Smooth muscle cell (in vitro differentiated cells): ENCODE data around the gene APCDD1. TPM values are rescaled to one million over a fixed set of nuclear protein-coding genes. Genes with fewer than 3 reads are reported as not detected.

Experiments
- DNase-seq: peaks from one replicate; lab custom pipeline; 2025; ENCODE audit not compliant: unreplicated experiment; lab: John Stamatoyannopoulos, UW
- H2AFZ ChIP-seq: fragments of 200-600 bp; sonication (generic); 2 replicates; pipeline ENCODE4 v1.6.0; 2016; ENCODE audit warnings: antibody characterized with exemption, low read depth, mild to moderate bottlenecking
- H3F3A ChIP-seq: fragments of 200-600 bp; sonication (generic); 2 replicates; pipeline ENCODE4 v1.6.0; 2017; ENCODE audit warnings: antibody characterized with exemption, low read depth
- H3K27ac ChIP-seq: fragments of 200-600 bp; sonication (generic); 2 replicates; pipeline ENCODE4 v1.5.1; 2016; ENCODE audit warnings: low read depth, mild to moderate bottlenecking
- H3K27me3 ChIP-seq: fragments of 200-600 bp; sonication (generic); 2 replicates; pipeline ENCODE4 v1.6.1; 2016; ENCODE audit warnings: low read depth, mild to moderate bottlenecking
- H3K36me3 ChIP-seq: fragments of 200-600 bp; sonication (generic); 2 replicates; pipeline ENCODE4 v1.5.1; 2016; ENCODE audit warnings: low read depth
- H3K4me1 ChIP-seq: fragments of 200-600 bp; sonication (generic); 2 replicates; pipeline ENCODE4 v1.5.1; 2016; ENCODE audit warnings: low read depth
- H3K4me2 ChIP-seq: fragments of 200-600 bp; sonication (generic); 2 replicates; pipeline ENCODE4 v1.6.0; 2016; ENCODE audit warnings: mild to moderate bottlenecking
- H3K4me3 ChIP-seq: fragments of 200-600 bp; sonication (generic); 2 replicates; pipeline ENCODE4 v1.5.1; 2016; ENCODE audit warnings: mild to moderate bottlenecking
- H3K79me2 ChIP-seq: fragments of 200-600 bp; sonication (generic); 2 replicates; pipeline ENCODE4 v1.6.0; 2016; ENCODE audit warnings: low read depth, mild to moderate bottlenecking
- H3K9ac ChIP-seq: fragments of 200-600 bp; sonication (generic); 2 replicates; pipeline ENCODE4 v1.6.0; 2016; ENCODE audit warnings: low read depth
- H3K9me3 ChIP-seq: fragments of 200-600 bp; sonication (generic); replicated peaks from 2 replicates; pipeline ENCODE4 v1.5.1; 2016; ENCODE audit warnings: low read depth
- H4K20me1 ChIP-seq: fragments of 200-600 bp; sonication (generic); 2 replicates; pipeline ENCODE4 v1.6.0; 2016; ENCODE audit warnings: low read depth
- WGBS: methylation state at CpG from one replicate; pipeline ENCODE4 v1.1.7; 2016; ENCODE audit warnings: low lambda C conversion rate; 5-methylcytosine and 5-hydroxymethylcytosine counted together
- polyA plus RNA-seq: library from polyadenylated mRNA; unstranded; fragments of >200 nt; fragmentation: Nextera tagmentation; extraction: Ambion mirVana; gene quantifications from 2 replicates; pipeline ENCODE4 v1.2.1, GENCODE V29; 2016
- total RNA-seq: library from RNA; depleted of rRNA; stranded (reverse); fragments of >200 nt; gene quantifications from 2 replicates; pipeline ENCODE4 v1.2.3, GENCODE V29; 2014
- TF ChIP-seq, protein P1 (sequence below): fragments of 200-600 bp; sonication (generic); IDR thresholded peaks from 2 replicates; pipeline ENCODE4 v1.5.1; 2017; ENCODE audit warnings: borderline replicate concordance, mild to moderate bottlenecking, antibody characterized with exemption; ENCODE audit not compliant: insufficient read depth, poor library complexity, severe bottlenecking

APCDD1 gene
- total and polyA plus RNA-seq, 2 experiments from 2014 or later, result 17.3 to 23.1 TPM

DNA sequence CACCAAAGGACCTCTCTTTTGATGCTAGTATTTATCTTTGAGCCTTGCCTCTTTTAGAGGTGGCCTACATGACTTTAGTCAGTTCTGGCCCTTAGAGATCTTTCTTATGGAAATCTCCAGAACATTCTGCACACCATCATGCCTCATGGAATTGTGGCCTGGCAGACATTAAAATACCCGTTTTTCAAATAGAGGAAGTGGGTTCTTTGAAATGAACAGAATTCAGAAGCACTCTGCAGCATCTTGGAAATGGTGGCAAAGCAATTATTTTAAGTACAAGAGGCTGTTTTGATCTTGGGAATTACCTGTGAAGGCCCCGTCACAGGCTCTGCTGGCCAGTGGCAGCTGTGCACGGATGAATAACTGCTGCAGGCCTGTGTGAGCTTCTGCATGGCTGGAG lies 40.7 kb upstream of the APCDD1 start:
- Histone ChIP-seq H3K9me3 (no peaks in the 10 kb centered on the region), H3K4me1 (peaks cover 5% of the 10 kb centered on the region), H3K79me2 (no peaks in the 10 kb centered on the region), H3K27me3 (no peaks in the 10 kb centered on the region), H3K4me2 (no peak overlapping the region), H3K4me3 (no peak overlapping the region), H3K27ac (no peak overlapping the region), H3F3A (peaks cover 4% of the 10 kb centered on the region), H4K20me1 (no peaks in the 10 kb centered on the region), H3K9ac (no peak overlapping the region), H2AFZ (no peak overlapping the region), H3K36me3 (no peaks in the 10 kb centered on the region)
- DNase-seq, result no peak
- TF ChIP-seq, protein P1, sequence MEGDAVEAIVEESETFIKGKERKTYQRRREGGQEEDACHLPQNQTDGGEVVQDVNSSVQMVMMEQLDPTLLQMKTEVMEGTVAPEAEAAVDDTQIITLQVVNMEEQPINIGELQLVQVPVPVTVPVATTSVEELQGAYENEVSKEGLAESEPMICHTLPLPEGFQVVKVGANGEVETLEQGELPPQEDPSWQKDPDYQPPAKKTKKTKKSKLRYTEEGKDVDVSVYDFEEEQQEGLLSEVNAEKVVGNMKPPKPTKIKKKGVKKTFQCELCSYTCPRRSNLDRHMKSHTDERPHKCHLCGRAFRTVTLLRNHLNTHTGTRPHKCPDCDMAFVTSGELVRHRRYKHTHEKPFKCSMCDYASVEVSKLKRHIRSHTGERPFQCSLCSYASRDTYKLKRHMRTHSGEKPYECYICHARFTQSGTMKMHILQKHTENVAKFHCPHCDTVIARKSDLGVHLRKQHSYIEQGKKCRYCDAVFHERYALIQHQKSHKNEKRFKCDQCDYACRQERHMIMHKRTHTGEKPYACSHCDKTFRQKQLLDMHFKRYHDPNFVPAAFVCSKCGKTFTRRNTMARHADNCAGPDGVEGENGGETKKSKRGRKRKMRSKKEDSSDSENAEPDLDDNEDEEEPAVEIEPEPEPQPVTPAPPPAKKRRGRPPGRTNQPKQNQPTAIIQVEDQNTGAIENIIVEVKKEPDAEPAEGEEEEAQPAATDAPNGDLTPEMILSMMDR, result no peak
- 93% methylated on average over 3 of the region's 3 CpGs for WGBS

DNA sequence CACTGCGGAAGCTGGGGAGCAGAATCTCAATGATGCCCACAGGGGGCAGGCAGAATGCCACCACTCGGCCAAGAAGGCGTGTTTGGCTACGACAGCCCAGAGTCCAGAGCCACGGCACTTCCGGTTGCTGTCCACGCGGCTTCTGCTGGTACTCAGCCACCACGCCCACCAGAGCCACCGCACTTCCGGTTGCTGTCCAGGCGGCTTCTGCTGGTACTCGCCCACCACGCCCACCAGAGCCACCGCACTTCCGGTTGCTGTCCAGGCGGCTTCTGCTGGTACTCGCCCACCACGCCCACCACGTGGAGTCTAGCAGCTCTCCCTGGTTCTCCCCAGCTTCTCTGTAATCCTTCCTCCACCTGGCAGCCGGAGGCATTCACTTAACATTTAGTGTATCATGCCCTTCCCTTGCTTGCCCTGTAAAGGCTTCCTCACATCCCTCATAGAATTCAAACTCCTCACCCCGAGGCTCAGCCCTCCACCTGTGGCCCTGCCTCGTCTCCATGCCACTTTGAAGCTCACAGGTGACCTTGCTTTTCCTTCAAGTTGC lies 40.1 kb upstream of the APCDD1 start:
- 96% methylated on average over 20 of the region's 23 CpGs for WGBS
- DNase-seq, result no peak

DNA sequence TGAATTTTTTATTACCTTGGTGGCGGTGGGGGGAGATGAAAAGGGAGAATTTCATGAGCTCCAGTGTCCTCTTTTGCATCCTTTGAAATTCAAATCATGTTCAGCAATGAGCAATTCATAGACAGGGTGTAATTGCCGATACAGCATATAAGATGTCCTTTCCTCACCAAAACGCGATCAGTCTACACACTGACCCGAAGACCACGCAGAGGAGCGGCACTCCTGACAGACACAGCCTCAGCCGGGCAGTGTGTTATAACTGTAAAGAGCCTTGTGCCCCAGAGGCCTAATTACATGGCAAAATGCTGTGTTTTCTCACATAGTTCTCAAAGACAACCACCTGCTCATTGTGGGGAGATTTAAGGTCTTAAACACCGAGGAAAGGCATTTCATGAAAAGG lies 38.4 kb upstream of the APCDD1 start:
- Histone ChIP-seq H2AFZ (no peak overlapping the region), H4K20me1 (no peaks in the 10 kb centered on the region), H3K4me3 (no peak overlapping the region), H3K4me2 (no peak overlapping the region), H3K9me3 (no peaks in the 10 kb centered on the region), H3K79me2 (no peaks in the 10 kb centered on the region), H3K27ac (no peak overlapping the region), H3K4me1 (peaks cover 1% of the 10 kb centered on the region), H3K27me3 (no peaks in the 10 kb centered on the region), H3K36me3 (no peaks in the 10 kb centered on the region), H3F3A (no peaks in the 10 kb centered on the region), H3K9ac (no peak overlapping the region)
- no peak for DNase-seq
- 82% methylated on average over 9 of the region's 9 CpGs for WGBS
- TF ChIP-seq, protein P1, result no peak

More for the DNA sequence above, 40.1 kb upstream of the APCDD1 start:
- TF ChIP-seq, protein P1, result no peak
- Histone ChIP-seq H4K20me1 (no peaks in the 10 kb centered on the region), H3K27me3 (no peaks in the 10 kb centered on the region), H3K9me3 (no peaks in the 10 kb centered on the region), H3K27ac (no peak overlapping the region), H2AFZ (no peak overlapping the region), H3F3A (no peaks in the 10 kb centered on the region), H3K79me2 (no peaks in the 10 kb centered on the region), H3K4me1 (peaks cover 5% of the 10 kb centered on the region), H3K36me3 (no peaks in the 10 kb centered on the region), H3K4me2 (no peak overlapping the region), H3K4me3 (no peak overlapping the region), H3K9ac (no peak overlapping the region)

DNA sequence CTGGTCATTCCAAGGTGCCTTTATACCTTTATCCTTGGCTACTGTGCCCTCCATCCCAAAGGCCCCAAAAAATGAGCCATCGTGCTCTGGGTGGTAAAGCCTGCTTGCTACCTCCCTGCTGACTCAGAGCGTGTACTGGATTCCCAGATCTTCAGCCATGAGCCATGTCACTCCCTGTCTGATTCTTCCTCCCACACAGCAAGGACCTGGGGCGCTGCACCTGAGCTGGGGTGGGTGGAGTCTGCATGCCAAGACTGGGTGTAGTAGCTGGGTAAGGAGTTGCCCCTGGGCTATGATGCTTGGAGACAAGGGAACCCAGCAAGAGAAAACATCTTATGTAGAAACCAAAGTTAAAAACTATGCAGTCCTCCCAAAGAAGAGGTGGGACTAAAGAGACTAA lies 37.2 kb upstream of the APCDD1 start:
- 59% methylated on average over 3 of the region's 3 CpGs for whole genome bisulfite sequencing
- Histone ChIP-seq H3K27me3 (no peaks in the 10 kb centered on the region), H3K4me3 (no peak overlapping the region), H4K20me1 (no peaks in the 10 kb centered on the region), H3F3A (no peaks in the 10 kb centered on the region), H3K9me3 (no peaks in the 10 kb centered on the region), H3K4me2 (no peak overlapping the region), H3K79me2 (no peaks in the 10 kb centered on the region), H3K27ac (peak overlapping the region; percentile 40), H3K9ac (no peak overlapping the region), H2AFZ (no peak overlapping the region), H3K4me1 (no peaks in the 10 kb centered on the region), H3K36me3 (no peaks in the 10 kb centered on the region)
- TF ChIP-seq, protein P1, result no peak
- DNase-seq, result no peak
